Keratinocyte (primary cell): ENCODE data around the gene MAD1L1.

Experiments
- EZH2 ChIP-seq: IDR thresholded peaks from one replicate; pipeline ENCODE4 v1.6.1; 2012; ENCODE audit warnings: inconsistent platforms, mild to moderate bottlenecking, low read length, moderate library complexity
- TF ChIP-seq, protein P1 (sequence below), 3 experiments: IDR thresholded peaks in 1 of 3; conservative IDR thresholded peaks in 1 of 3; optimal IDR thresholded peaks in 1 of 3; 2 replicates in 2 of 3; 3 replicates in 1 of 3; pipeline versions ENCODE3 to v1.5.1; 2011; ENCODE audit warnings: low read length in 3 of 3, mild to moderate bottlenecking in 3 of 3, moderate library complexity in 2 of 3, control low read depth in 1 of 3, inconsistent platforms in 1 of 3; ENCODE audit not compliant: insufficient read depth in 2 of 3; ENCODE audit errors: extremely low read depth in 1 of 3

DNA sequence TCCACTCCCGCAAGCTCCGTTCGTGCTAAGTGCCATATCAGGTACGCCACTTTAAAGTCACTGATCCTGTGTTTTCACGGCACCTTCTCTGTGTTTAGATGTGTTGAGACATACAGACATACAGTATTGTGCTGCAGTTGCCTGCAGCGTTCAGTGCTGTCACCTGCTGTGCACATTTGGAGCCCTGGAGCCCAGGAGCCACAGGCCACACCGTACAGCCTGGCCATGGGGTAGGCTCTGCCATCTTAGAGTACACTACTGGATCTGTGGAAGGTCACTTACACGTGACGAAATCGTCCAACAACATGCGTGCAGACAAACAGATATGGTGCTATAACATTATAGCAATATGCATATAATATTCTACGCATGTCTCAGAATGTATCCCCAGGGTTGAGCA lies 451.4 kb downstream of the MAD1L1 start:
- TF ChIP-seq, protein P1, sequence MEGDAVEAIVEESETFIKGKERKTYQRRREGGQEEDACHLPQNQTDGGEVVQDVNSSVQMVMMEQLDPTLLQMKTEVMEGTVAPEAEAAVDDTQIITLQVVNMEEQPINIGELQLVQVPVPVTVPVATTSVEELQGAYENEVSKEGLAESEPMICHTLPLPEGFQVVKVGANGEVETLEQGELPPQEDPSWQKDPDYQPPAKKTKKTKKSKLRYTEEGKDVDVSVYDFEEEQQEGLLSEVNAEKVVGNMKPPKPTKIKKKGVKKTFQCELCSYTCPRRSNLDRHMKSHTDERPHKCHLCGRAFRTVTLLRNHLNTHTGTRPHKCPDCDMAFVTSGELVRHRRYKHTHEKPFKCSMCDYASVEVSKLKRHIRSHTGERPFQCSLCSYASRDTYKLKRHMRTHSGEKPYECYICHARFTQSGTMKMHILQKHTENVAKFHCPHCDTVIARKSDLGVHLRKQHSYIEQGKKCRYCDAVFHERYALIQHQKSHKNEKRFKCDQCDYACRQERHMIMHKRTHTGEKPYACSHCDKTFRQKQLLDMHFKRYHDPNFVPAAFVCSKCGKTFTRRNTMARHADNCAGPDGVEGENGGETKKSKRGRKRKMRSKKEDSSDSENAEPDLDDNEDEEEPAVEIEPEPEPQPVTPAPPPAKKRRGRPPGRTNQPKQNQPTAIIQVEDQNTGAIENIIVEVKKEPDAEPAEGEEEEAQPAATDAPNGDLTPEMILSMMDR (optimal IDR thresholded peaks at IDR 0.05 in 1 of 3, IDR thresholded peaks at IDR 0.05 in 1 of 3, conservative IDR thresholded peaks at IDR 0.05 in 1 of 3; ENCODE audit: extremely low read depth in 1 of 3, insufficient read depth in 2 of 3, low read length in 3 of 3), result no peak
- TF ChIP-seq EZH2, result no peak
